ENCODE results near the gene COBL.

Gene COBL, protein sequence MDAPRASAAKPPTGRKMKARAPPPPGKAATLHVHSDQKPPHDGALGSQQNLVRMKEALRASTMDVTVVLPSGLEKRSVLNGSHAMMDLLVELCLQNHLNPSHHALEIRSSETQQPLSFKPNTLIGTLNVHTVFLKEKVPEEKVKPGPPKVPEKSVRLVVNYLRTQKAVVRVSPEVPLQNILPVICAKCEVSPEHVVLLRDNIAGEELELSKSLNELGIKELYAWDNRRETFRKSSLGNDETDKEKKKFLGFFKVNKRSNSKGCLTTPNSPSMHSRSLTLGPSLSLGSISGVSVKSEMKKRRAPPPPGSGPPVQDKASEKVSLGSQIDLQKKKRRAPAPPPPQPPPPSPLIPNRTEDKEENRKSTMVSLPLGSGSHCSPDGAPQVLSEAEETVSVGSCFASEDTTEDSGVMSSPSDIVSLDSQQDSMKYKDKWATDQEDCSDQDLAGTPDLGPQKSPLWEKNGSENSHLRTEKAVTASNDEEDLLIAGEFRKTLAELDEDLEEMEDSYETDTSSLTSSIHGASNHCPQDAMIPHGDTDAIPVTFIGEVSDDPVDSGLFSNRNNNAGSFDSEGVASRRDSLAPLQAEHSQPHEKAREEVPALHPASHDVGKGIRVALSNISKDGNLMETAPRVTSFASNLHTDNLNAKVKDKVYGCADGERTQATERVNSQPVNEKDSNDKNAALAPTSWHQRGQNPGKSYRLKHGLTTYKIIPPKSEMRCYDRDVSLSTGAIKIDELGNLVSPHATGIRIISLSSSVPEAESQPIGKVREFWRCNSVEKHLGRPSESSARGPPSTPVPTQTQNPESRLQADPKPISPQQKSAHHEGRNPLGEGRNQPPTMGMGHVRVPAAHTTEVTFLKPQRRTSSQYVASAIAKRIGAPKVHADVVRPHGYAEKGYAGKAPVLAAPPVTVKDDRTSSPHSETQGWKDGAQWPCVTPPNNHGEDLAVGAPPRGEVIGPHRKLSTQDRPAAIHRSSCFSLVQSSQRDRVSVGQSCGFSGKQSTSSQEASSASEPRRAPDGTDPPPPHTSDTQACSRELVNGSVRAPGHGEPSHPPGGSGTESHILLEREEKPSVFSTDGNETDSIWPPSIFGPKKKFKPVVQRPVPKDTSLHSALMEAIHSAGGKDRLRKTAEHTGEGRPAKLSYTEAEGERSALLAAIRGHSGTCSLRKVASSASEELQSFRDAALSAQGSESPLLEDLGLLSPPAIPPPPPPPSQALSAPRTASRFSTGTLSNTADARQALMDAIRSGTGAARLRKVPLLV

GRCh38 chr7:51316666-51317581 lies at the start of gene COBL:
Gene COBL (minus strand): TSS chr7:51316809. CDS start chr7:51316633, 176 bp downstream.
- DNase-seq: no peak

- DNase-seq: no peak
These were observed 49.6 kb upstream of the COBL start for GRCh38 chr7:51366172-51366728.

DNA sequence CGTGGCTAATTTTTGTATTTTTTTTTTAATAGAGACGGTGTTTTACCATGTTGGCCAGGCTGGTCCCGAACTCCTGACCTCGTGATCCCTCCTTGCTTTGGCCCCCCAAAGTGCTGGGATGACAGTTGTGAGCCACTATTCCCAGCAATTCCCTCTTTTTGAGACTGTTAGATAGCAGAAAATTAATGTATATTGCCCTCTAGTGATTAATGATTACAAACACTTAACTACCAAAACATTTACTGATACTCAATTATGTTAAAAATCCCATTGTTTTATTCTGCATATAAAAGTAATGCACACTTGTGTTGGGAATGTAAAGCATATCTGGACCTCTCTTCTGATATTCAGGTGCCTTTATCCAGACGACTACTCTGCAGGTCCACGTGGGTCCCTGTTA lies 41.2 kb upstream of the COBL start:
- no peak for DNase-seq

GRCh38 chr7:51356849-51357516 lies 40.4 kb upstream of the COBL start:
- no peak for DNase-seq

DNA sequence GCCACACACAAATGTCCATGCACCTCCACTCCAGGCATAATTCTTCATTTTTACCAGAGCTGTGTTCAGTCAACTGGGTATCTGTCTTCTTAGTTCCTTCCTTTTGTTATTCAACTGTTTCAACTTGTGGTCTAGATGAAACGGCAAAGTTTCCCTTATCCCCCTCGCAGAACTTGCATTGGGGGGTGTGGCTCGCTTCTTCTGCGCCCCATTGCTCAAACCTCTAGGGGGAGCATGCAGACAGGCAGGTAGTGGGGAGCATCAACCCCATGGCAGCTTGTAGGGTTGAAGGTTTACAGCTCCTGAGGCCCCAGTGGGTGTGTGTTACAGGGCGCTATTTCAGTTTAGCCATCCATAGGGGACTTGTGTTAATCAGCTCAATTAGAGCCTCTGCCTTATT lies 38.3 kb upstream of the COBL start:
- DNase-seq: no peak

DNA sequence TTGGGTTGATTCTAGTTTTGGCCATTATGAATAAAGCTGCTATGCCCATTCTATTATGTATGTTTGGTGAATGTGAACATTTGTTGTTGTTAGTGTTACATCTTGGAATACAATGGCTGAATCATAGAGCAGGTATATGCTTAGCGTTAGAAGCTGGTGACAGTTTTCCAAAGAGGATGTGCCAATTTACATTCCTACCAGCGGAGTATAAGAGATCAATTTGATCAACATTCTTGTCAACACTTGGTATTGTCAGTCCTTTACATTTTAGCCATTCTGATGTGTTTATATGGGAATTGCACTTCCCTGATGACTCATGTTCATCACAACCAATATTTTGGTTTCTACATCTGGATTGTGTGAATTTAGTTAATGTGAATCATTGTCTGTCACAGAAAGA lies 37.8 kb upstream of the COBL start:
- no peak for DNase-seq

- no peak for DNase-seq
These were observed 35.8 kb upstream of the COBL start for GRCh38 chr7:51352174-51353100.

DNA sequence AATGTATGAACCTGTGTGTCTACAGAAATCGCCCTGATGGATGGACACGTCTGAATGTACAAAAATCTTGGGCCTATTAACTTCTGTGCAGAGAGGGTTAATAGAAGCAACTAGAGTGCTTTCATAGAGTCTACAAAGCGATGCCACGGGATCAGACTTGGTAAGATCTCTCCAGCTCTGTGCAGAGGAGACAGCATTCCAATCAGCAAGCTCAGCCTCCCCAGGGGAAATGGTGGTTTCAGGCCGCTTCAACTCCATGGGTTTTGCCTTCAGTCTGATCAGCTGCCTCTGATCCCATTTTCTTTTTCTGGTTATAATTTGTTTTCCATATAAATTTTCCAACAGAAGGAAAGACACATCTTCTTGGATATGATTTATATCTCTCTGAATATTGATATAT lies 35.1 kb upstream of the COBL start:
- no peak for DNase-seq

DNA sequence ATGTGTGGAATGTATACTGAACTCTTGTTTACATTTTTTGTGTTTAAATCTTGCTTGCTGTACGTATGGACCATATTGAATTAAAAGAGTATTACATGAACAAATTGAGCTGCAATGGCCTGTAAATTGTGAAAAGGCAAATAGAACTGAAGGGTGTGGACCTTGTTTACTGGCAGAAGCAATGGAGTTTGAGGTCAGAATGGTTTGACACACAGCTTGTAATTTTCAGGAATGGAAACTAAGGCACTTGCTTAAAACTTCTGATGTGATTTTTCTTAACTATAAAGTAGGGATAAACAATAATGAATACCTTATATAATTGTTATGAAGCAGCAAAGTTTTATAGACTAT lies 33.9 kb upstream of the COBL start:
- DNase-seq: no peak

- no peak for DNase-seq
These were observed 33.4 kb upstream of the COBL start for GRCh38 chr7:51349820-51350545.

DNA sequence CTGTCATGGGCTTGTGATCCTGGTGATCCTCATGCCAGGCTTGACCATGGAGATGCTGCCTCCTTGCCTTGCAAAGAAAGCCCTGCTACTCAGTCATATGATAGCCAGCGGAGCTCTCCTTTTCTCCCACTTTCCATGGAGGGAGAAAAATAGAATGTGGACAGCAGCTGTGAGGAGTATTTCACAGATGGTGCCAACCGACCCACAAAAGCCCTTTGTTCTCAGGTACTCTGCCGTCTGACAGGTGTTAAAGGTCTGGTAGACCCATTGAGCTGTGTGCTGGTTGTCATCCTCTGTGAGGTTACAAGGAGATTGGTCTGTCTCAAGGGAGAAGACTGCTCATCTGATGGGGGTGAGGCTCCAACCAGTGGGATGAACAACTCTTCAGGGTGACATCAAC lies 29.5 kb upstream of the COBL start:
- DNase-seq: no peak

- DNase-seq: no peak
These were observed 28.0 kb upstream of the COBL start for GRCh38 chr7:51344406-51345138.

GRCh38 chr7:51340936-51341335 lies 24.3 kb upstream of the COBL start:
- DNase-seq: no peak

DNA sequence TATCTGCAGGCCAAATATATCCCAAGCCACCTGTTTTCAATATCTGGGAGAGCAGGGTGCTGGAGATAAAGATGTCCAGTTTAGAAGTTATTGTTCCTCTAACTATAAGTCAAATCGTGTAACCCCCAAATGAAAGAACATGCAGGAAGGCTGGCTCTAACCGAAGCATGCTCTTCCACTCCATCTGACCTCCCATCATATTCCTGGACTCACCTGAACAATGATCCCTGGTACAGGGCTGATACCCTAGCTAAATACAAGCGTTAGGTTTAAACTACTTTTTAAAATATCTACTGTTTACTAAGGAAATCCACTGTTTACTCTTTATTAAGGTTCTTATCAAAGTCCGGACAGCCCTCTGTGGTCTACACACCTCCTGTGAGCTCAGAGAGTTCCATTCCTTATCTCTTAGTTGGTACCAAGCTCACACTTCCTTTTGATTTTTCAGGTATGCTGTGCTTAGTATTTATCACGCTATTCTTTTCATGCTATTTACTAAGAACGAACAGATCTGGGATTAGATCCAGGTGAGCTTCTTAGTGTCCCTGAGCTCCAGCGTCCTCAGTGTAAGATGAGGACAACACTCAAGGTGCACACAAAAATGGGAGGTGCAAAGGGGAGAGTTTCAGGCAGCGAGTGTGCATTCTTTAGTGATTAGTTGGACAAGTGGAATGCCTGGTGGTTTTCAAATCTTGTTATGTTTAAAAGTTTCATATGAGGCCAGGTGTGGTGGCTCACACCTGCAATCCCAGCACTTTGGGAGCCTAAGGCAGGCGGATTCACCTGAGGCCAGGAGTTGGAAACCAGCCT lies 23.6 kb upstream of the COBL start:
- DNase-seq: no peak

- DNase-seq: no peak
These were observed 18.4 kb upstream of the COBL start for GRCh38 chr7:51335057-51335456.

DNA sequence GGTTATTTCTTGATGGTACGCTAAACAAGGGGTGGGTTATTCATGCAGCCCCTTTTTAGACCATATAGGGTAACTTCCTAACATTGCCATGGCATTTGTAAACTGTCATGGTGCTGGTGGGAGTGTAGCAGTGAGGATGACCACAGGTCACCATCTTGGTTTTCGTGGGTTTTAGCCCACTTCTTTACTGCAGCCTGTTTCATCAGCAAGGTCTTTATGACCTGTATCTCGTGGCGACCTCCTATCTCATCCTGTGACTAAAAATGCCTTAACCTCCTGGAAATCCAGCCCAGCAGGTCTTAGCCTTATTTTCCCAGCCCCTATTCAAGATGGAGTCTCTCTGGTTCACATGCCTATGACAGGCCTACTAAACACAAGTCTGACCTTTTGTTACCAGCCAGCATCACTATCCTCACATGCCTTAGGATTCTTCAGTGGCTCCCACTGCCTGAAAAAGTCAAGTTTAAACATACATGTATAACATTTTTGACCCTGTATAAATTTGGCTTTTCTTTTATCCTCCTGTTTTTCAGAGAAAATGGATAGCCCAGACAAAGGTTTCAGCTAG lies 13.2 kb upstream of the COBL start:
- no peak for DNase-seq

- no peak for DNase-seq
These were observed 11.8 kb upstream of the COBL start for GRCh38 chr7:51328351-51328801.
